Mucosa of descending colon (tissue), 3 donors: Measurements from ENCODE around the gene PLB1. TPM values are rescaled to one million over a fixed set of nuclear protein-coding genes. Genes with fewer than 3 reads are reported as not detected.

Experiments used
- ATAC-seq: fragments of 200-7000 bp; cut with Tn5 transposase; one replicate; pipeline ENCODE4 v1.9.1; 2020; ENCODE audit warnings: mild to moderate bottlenecking, moderate library complexity
- DNase-seq, 3 donors: peaks; one replicate each; pipeline ENCODE4 v3.0.0-alpha.2; 2020
- H3K36me3 ChIP-seq: fragments of 200-600 bp; one replicate; pipeline ENCODE4 v1.8.0; 2021; ENCODE audit warnings: low read depth, mild to moderate bottlenecking
- H3K4me1 ChIP-seq: fragments of 200-600 bp; one replicate; pipeline ENCODE4 v1.8.0; 2021; ENCODE audit warnings: low read depth, mild to moderate bottlenecking
- H3K4me3 ChIP-seq: fragments of 200-600 bp; one replicate; pipeline ENCODE4 v1.8.0; 2021; ENCODE audit warnings: mild to moderate bottlenecking
- H3K9me3 ChIP-seq: fragments of 200-600 bp; one replicate; pipeline ENCODE4 v1.8.0; 2021; ENCODE audit warnings: mild to moderate bottlenecking
- CTCF ChIP-seq: fragments of 200-600 bp; IDR thresholded peaks from one replicate; pipeline ENCODE4 v1.8.0; 2022; ENCODE audit warnings: antibody characterized with exemption, mild to moderate bottlenecking
- intact Hi-C, 2 donors: fragments of 100-400 bp; cut with DNase I in 1 of 2; cut with micrococcal nuclease in 1 of 2; formaldehyde crosslinking; loops; one replicate each; pipeline versions ENCODE4 v1.11.0 to v1.11.1; 2022; cut with DNase I, micrococcal nuclease
- total RNA-seq, 3 donors: library from RNA; stranded (reverse); fragmentation: NEBNext Ultra II Directional in 2 of 3; extraction: Animal tissue kit (Norgen Biotek cat#: 25700) in 2 of 3; gene quantifications; one replicate each; pipeline versions ENCODE4 v1.2.1 to v1.2.4, GENCODE V29; 2021 to 2023
- donor health status: DM: no; HTN: no; CAD: no; lungs with moderate emphysema.
- donor health status: DM: no; HTN: no; CAD: no.
- donor health status: DM: no; HTN: yes; CAD: no.

The PLB1 gene
- total RNA-seq, 3 donors from 2014 or later, result 2.4 to 4.9 (median 3.6) TPM

- Histone ChIP-seq H3K4me3 (no peak overlapping the region), H3K4me1 (no peaks in the 10 kb centered on the region), H3K9me3 (no peaks in the 10 kb centered on the region), H3K36me3 (no peaks in the 10 kb centered on the region)
- no peak for TF ChIP-seq CTCF
- intact Hi-C loops, result loop anchor here in 1 of 2 donors (10.0 kb wide), 1 partner anchor 749 kb away; no protein-coding TSS in a partner anchor
- DNase-seq, result no peak
- ATAC-seq, result no peak
These were observed 42.5 kb upstream of the PLB1 start for GRCh38 chr2:28453396-28453795.

GRCh38 chr2:28454016-28454930, 41.6 kb upstream of the PLB1 start:
- Histone ChIP-seq H3K9me3 (no peaks in the 10 kb centered on the region), H3K4me3 (no peak overlapping the region), H3K36me3 (no peaks in the 10 kb centered on the region), H3K4me1 (no peaks in the 10 kb centered on the region)
- no peak for TF ChIP-seq CTCF
- DNase-seq (no peak), ATAC-seq (no peak)
- intact Hi-C loops, result loop anchor here in 1 of 2 donors (10.0 kb wide), 1 partner anchor 749 kb away; no protein-coding TSS in a partner anchor

GRCh38 chr2:28457237-28457636, 38.6 kb upstream of the PLB1 start:
- Histone ChIP-seq H3K9me3 (no peaks in the 10 kb centered on the region), H3K36me3 (no peaks in the 10 kb centered on the region), H3K4me3 (no peak overlapping the region), H3K4me1 (no peaks in the 10 kb centered on the region)
- no peak for ATAC-seq
- intact Hi-C loops, result loop anchor here in 1 of 2 donors (10.0 kb wide), 1 partner anchor 752 kb away; no protein-coding TSS in a partner anchor
- no peak for TF ChIP-seq CTCF
- DNase-seq, result no peak

GRCh38 chr2:28461056-28461455, 34.8 kb upstream of the PLB1 start:
- no peaks in the 10 kb centered on the region for H3K36me3 ChIP-seq
- no peak for TF ChIP-seq CTCF
- ATAC-seq, result no peak
- DNase-seq, result no peak
- no peaks in the 10 kb centered on the region for H3K4me1 ChIP-seq
- H3K9me3 ChIP-seq, result no peaks in the 10 kb centered on the region
- intact Hi-C loops, result no loop called here
- H3K4me3 ChIP-seq, result no peak overlapping the region

DNA sequence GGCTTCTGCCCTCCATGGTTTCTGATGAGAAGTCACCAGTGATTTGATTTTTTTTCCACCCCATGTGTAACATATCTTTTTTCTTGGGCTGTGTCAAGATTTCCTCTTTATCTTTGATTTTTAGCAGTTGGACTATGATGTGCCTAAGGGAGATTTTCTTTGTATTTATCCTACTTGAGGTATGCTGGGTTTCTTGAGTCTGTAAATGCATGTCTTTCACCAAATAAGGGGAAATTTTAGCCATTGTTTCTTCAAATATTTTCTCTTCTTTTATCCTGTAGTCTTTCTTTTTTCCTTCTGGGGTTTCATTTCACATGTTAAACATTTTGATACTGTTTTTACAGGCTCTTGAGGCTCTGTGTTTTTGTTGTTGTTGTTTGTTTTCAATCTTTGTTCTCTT, 33.7 kb upstream of the PLB1 start:
- no peaks in the 10 kb centered on the region for H3K9me3 ChIP-seq
- ATAC-seq, result no peak
- no peaks in the 10 kb centered on the region for H3K36me3 ChIP-seq
- H3K4me3 ChIP-seq, result no peak overlapping the region
- DNase-seq, result no peak
- TF ChIP-seq CTCF, result no peak
- no peaks in the 10 kb centered on the region for H3K4me1 ChIP-seq
- intact Hi-C loops, result no loop called here
